DMS 273 (cell line): ENCODE results near the gene TBL3.

Experiments
- DNase-seq: peaks from one replicate; lab custom pipeline; 2025; ENCODE audit not compliant: unreplicated experiment; lab: John Stamatoyannopoulos, UW

Gene TBL3

GRCh38 chr16:2013527-2013926 is 41.7 kb downstream of the TBL3 start:
- no peak for DNase-seq

GRCh38 chr16:2015117-2015946 is 43.5 kb downstream of the TBL3 start:
- peak; percentile 90 for DNase-seq

- DNase-seq, result no peak
Measured at GRCh38 chr16:2015947-2016208, 44.0 kb downstream of the TBL3 start.

GRCh38 chr16:2016407-2016922 is 44.6 kb downstream of the TBL3 start:
- peak; percentile 47 for DNase-seq

GRCh38 chr16:2019518-2019920 is 47.7 kb downstream of the TBL3 start, which contains the start of gene NPW:
TSS of gene NPW (plus strand) at chr16:2019785.
- peak; percentile 91 for DNase-seq

GRCh38 chr16:2019921-2020831 is 48.3 kb downstream of the TBL3 start:
- DNase-seq, result peak; percentile 91

- DNase-seq, result peak; percentile 81
Measured at GRCh38 chr16:2022723-2023091, 50.9 kb downstream of the TBL3 start.

GRCh38 chr16:2023092-2024031 is 51.5 kb downstream of the TBL3 start:
- peak; percentile 97 for DNase-seq

- DNase-seq, result no peak
Measured at GRCh38 chr16:2024032-2024420, 52.2 kb downstream of the TBL3 start.

GRCh38 chr16:2025251-2025650 is 53.4 kb downstream of the TBL3 start:
- DNase-seq, result no peak

- no peak for DNase-seq
Measured at GRCh38 chr16:2025878-2026460, 54.1 kb downstream of the TBL3 start.

- DNase-seq, result peak; percentile 66
Measured at GRCh38 chr16:2026461-2027023, 54.7 kb downstream of the TBL3 start, which contains the start of gene NHERF2. TSS of gene NHERF2 (plus strand) at chr16:2026902. CDS start at chr16:2027006, 104 bp downstream.

GRCh38 chr16:2027024-2028010 is 55.5 kb downstream of the TBL3 start:
- no peak for DNase-seq

GRCh38 chr16:2028146-2028545 is 56.3 kb downstream of the TBL3 start:
- no peak for DNase-seq

- no peak for DNase-seq
Measured at GRCh38 chr16:2028620-2029220, 56.9 kb downstream of the TBL3 start.

GRCh38 chr16:2029350-2029749 is 57.5 kb downstream of the TBL3 start:
- no peak for DNase-seq

GRCh38 chr16:2030036-2030435 is 58.2 kb downstream of the TBL3 start:
- DNase-seq, result no peak

GRCh38 chr16:2031081-2031577 is 59.3 kb downstream of the TBL3 start:
- DNase-seq, result no peak
